Gastroesophageal sphincter (tissue), 4 donors: ENCODE measurements around the gene DNASE1. TPM values are rescaled to one million over a fixed set of nuclear protein-coding genes. Genes with fewer than 3 reads are reported as not detected.

Experiments used
- ATAC-seq: fragments of 150-250 bp; one replicate; pipeline ENCODE4 v1.9.1; 2016; ENCODE audit warnings: mild to moderate bottlenecking, moderate library complexity
- H3K27ac ChIP-seq, 4 donors: fragments of 200-600 bp; sonication (generic) in 3 of 4; 1 replicate in 3 of 4; 2 replicates in 1 of 4; pipeline ENCODE4 v1.5.1; 2016 to 2019
- H3K27me3 ChIP-seq: fragments of 200-600 bp; sonication (generic); one replicate; pipeline ENCODE4 v1.5.1; 2019
- H3K36me3 ChIP-seq, 2 donors: fragments of 200-600 bp; sonication (generic); one replicate each; pipeline ENCODE4 v1.5.1; 2019; ENCODE audit warnings: control low read depth in 1 of 2
- H3K4me1 ChIP-seq, 3 donors: fragments of 200-600 bp; sonication (generic); 1 replicate in 2 of 3; 2 replicates in 1 of 3; pipeline ENCODE4 v1.5.1; 2016 to 2019; ENCODE audit warnings: control low read depth in 2 of 3
- H3K4me3 ChIP-seq, 2 donors: fragments of 200-600 bp; sonication (generic); one replicate each; pipeline ENCODE4 v1.5.1; 2019; ENCODE audit warnings: mild to moderate bottlenecking in 1 of 2, moderate library complexity in 1 of 2
- H3K9me3 ChIP-seq, 3 donors: fragments of 200-600 bp; sonication (generic); one replicate each; pipeline ENCODE4 v1.5.1; 2017 to 2019; ENCODE audit warnings: control low read depth in 2 of 3
- CTCF ChIP-seq, 4 experiments: fragments of 200-600 bp in 2 of 4; fragments of 450-650 bp in 2 of 4; sonication (generic) in 1 of 4; IDR thresholded peaks; one replicate each; pipeline ENCODE4 v1.5.1; 2017 to 2019; ENCODE audit warnings: antibody characterized with exemption in 4 of 4, mild to moderate bottlenecking in 2 of 4, moderate library complexity in 2 of 4
- EP300 ChIP-seq: sonication (generic); formaldehyde crosslinking; IDR thresholded peaks from one replicate; pipeline ENCODE4 v1.6.1; 2017; ENCODE audit warnings: antibody characterized with exemption, mild to moderate bottlenecking
- POLR2A ChIP-seq, 2 donors: fragments of 450-650 bp; IDR thresholded peaks; one replicate each; pipeline ENCODE4 v1.6.1; 2017; ENCODE audit warnings: antibody characterized with exemption in 2 of 2, mild to moderate bottlenecking in 2 of 2, moderate library complexity in 1 of 2
- POLR2AphosphoS5 ChIP-seq: sonication (generic); formaldehyde crosslinking; IDR thresholded peaks from one replicate; pipeline ENCODE4 v1.6.1; 2017; ENCODE audit warnings: antibody characterized with exemption
- WGBS, 2 donors: methylation state at CpG; one replicate each; pipeline ENCODE4 v1.1.5; 2018; ENCODE audit warnings: low coverage in 1 of 2; 5-methylcytosine and 5-hydroxymethylcytosine counted together
- total RNA-seq, 4 donors: library from RNA; depleted of rRNA; stranded (reverse); fragments of >200 nt; gene quantifications; one replicate each; pipeline ENCODE4 v1.1.0, GENCODE V29; 2016

DNASE1 gene
- total RNA-seq, 4 donors from 2014 or later, result 7.1 to 20.9 (median 11.0) TPM

- TF ChIP-seq EP300 (no peak), POLR2A (IDR thresholded peaks at IDR 0.05) (no peak), CTCF (IDR thresholded peaks at IDR 0.05) (no peak), POLR2AphosphoS5 (no peak)
- H3K9me3 ChIP-seq, result no peaks in the 10 kb centered on the region
- no peaks in the 10 kb centered on the region for H3K27me3 ChIP-seq
- no peak overlapping the region for H3K4me3 ChIP-seq
- no peak overlapping the region for H3K27ac ChIP-seq
- WGBS, 2 donors, result 80 to 100% methylated on average over 2 to 3 of the region's 11 CpGs
- no peak for ATAC-seq
- H3K36me3 ChIP-seq, result peaks cover 0 to 84% of the 10 kb centered on the region in 2 donors
- no peaks in the 10 kb centered on the region for H3K4me1 ChIP-seq
These were observed 14.1 kb downstream of the DNASE1 start for GRCh38 chr16:3668626-3669025.

- Histone ChIP-seq H3K4me1 (no peaks in the 10 kb centered on the region), H3K36me3 (peaks cover 0 to 84% of the 10 kb centered on the region in 2 donors), H3K9me3 (no peaks in the 10 kb centered on the region), H3K4me3 (no peak overlapping the region), H3K27ac (no peak overlapping the region), H3K27me3 (no peaks in the 10 kb centered on the region)
- 92% methylated on average over 7 of the region's 10 CpGs; no CpG with 5 or more reads in 1 of the 2 donors for WGBS, 2 donors
- ATAC-seq, result no peak
- TF ChIP-seq EP300, result no peak
- TF ChIP-seq CTCF (IDR thresholded peaks at IDR 0.05), result no peak
- TF ChIP-seq POLR2AphosphoS5, result no peak
- no peak for TF ChIP-seq POLR2A (IDR thresholded peaks at IDR 0.05)
These were observed 14.6 kb downstream of the DNASE1 start for GRCh38 chr16:3669082-3669481.

- no peak for ATAC-seq
- WGBS, 2 donors, result 86 to 92% methylated on average over 5 to 6 of the region's 13 CpGs
- Histone ChIP-seq H3K27ac (no peak overlapping the region), H3K4me3 (no peak overlapping the region), H3K9me3 (no peaks in the 10 kb centered on the region), H3K27me3 (no peaks in the 10 kb centered on the region), H3K36me3 (peaks cover 0 to 84% of the 10 kb centered on the region in 2 donors), H3K4me1 (no peaks in the 10 kb centered on the region)
- no peak for TF ChIP-seq CTCF (IDR thresholded peaks at IDR 0.05)
- TF ChIP-seq POLR2A (IDR thresholded peaks at IDR 0.05), result no peak
- TF ChIP-seq EP300, result no peak
- TF ChIP-seq POLR2AphosphoS5, result no peak
These were observed 16.2 kb downstream of the DNASE1 start for GRCh38 chr16:3670711-3671110.

- H3K36me3 ChIP-seq, result peaks cover 0 to 85% of the 10 kb centered on the region in 2 donors
- 100% methylated on average over 1 of the region's 11 CpGs; no CpG with 5 or more reads in 1 of the 2 donors for WGBS, 2 donors
- ATAC-seq, result no peak
- no peaks in the 10 kb centered on the region for H3K9me3 ChIP-seq
- H3K4me3 ChIP-seq, result no peak overlapping the region
- no peak overlapping the region for H3K27ac ChIP-seq
- H3K4me1 ChIP-seq, result no peaks in the 10 kb centered on the region
- no peak for TF ChIP-seq POLR2A (IDR thresholded peaks at IDR 0.05)
- no peak for TF ChIP-seq EP300
- TF ChIP-seq CTCF (IDR thresholded peaks at IDR 0.05), result no peak
- no peak for TF ChIP-seq POLR2AphosphoS5
- H3K27me3 ChIP-seq, result no peaks in the 10 kb centered on the region
These were observed 16.9 kb downstream of the DNASE1 start for GRCh38 chr16:3671424-3671823.

- no peak for ATAC-seq
- H3K27ac ChIP-seq, result no peak overlapping the region
- H3K4me1 ChIP-seq, result no peaks in the 10 kb centered on the region
- 100% methylated on average over 4 of the region's 26 CpGs; no CpG with 5 or more reads in 1 of the 2 donors for WGBS, 2 donors
- no peaks in the 10 kb centered on the region for H3K9me3 ChIP-seq
- H3K27me3 ChIP-seq, result no peaks in the 10 kb centered on the region
- peaks cover 0 to 90% of the 10 kb centered on the region in 2 donors for H3K36me3 ChIP-seq
- H3K4me3 ChIP-seq, result no peak overlapping the region
- TF ChIP-seq EP300 (no peak), CTCF (IDR thresholded peaks at IDR 0.05) (no peak), POLR2AphosphoS5 (no peak), POLR2A (IDR thresholded peaks at IDR 0.05) (no peak)
These were observed 18.1 kb downstream of the DNASE1 start for GRCh38 chr16:3672571-3673041.
